HepG2 (cell line): ENCODE results near the gene ZNF217. TPM values are rescaled to one million over a fixed set of nuclear protein-coding genes. Genes with fewer than 3 reads are reported as not detected.
A peak's percentile ranks its signal among the peaks of the same experiment; 100 is the strongest.

Source experiments
- CENPX ChIP-seq: sonication (generic); formaldehyde crosslinking; IDR thresholded peaks from 2 replicates; pipeline ENCODE4 v1.9.0; 2021; ENCODE audit warnings: mild to moderate bottlenecking, missing genetic modification reagents, moderate library complexity
- ETV6 ChIP-seq: sonication (generic); formaldehyde crosslinking; conservative IDR thresholded peaks from 2 replicates; pipeline ENCODE4 v1.4.0; 2020; ENCODE audit warnings: missing genetic modification reagents
- FOXJ3 ChIP-seq: sonication (generic); formaldehyde crosslinking; IDR thresholded peaks from 2 replicates; pipeline ENCODE4 v1.4.0; 2020; ENCODE audit warnings: missing genetic modification reagents, mild to moderate bottlenecking, borderline replicate concordance
- HNRNPK ChIP-seq: fragments of 200-400 bp; formaldehyde crosslinking; IDR thresholded peaks from 2 replicates; pipeline ENCODE4 v1.6.1; 2018; ENCODE audit warnings: low read length, low read depth, moderate library complexity, mild to moderate bottlenecking; ENCODE audit not compliant: poor library complexity, severe bottlenecking
- IRF9 ChIP-seq: sonication (generic); formaldehyde crosslinking; IDR thresholded peaks from 2 replicates; pipeline ENCODE4 v1.8.0; 2022; ENCODE audit warnings: missing genetic modification reagents, mild to moderate bottlenecking, borderline replicate concordance
- MYC ChIP-seq: sonication (generic); formaldehyde crosslinking; IDR thresholded peaks from 2 replicates; pipeline ENCODE4 v1.9.0; 2021; ENCODE audit warnings: missing genetic modification reagents, borderline replicate concordance
- POLR2AphosphoS2 ChIP-seq: IDR thresholded peaks from 2 replicates; pipeline ENCODE4 v1.6.1; 2011; ENCODE audit warnings: low read depth, low read length, improper control_type of control experiment
- POLR2G ChIP-seq: fragments of 200-400 bp; formaldehyde crosslinking; IDR thresholded peaks from 2 replicates; pipeline ENCODE4 v1.6.1; 2018; ENCODE audit warnings: mild to moderate bottlenecking, low read depth, low read length, moderate library complexity
- RFXANK ChIP-seq: IDR thresholded peaks from 2 replicates; pipeline ENCODE4 v1.6.1; 2016
- TP53 ChIP-seq: sonication (generic); formaldehyde crosslinking; conservative IDR thresholded peaks from 2 replicates; pipeline ENCODE4 v1.4.0; 2020; ENCODE audit warnings: missing genetic modification reagents
- ZBTB37 ChIP-seq: sonication (generic); formaldehyde crosslinking; IDR thresholded peaks from 2 replicates; pipeline ENCODE4 v1.4.0; 2020; ENCODE audit warnings: mild to moderate bottlenecking, missing genetic modification reagents
- ZNF235 ChIP-seq: sonication (generic); formaldehyde crosslinking; IDR thresholded peaks from 2 replicates; pipeline ENCODE4 v1.8.1; 2023; ENCODE audit warnings: mild to moderate bottlenecking, missing genetic modification reagents, borderline replicate concordance
- ZNF296 ChIP-seq: sonication (generic); formaldehyde crosslinking; conservative IDR thresholded peaks from 2 replicates; pipeline ENCODE4 v1.5.0; 2020; ENCODE audit warnings: mild to moderate bottlenecking, missing genetic modification reagents
- ZNF317 ChIP-seq: sonication (generic); formaldehyde crosslinking; IDR thresholded peaks from 2 replicates; pipeline ENCODE4 v1.5.0; 2020; ENCODE audit warnings: mild to moderate bottlenecking, missing genetic modification reagents
- ZNF33A ChIP-seq: sonication (generic); formaldehyde crosslinking; IDR thresholded peaks from 2 replicates; pipeline ENCODE4 v1.5.1; 2020; ENCODE audit warnings: missing genetic modification reagents, mild to moderate bottlenecking, moderate library complexity, borderline replicate concordance
- ZNF576 ChIP-seq: sonication (generic); formaldehyde crosslinking; IDR thresholded peaks from 2 replicates; pipeline ENCODE4 v1.4.0; 2020; ENCODE audit warnings: mild to moderate bottlenecking, missing genetic modification reagents
- polyA plus RNA-seq, 8 experiments: library from polyadenylated mRNA; depleted of rRNA in 3 of 8; stranded (reverse) in 7 of 8; unstranded in 1 of 8; fragments of >200 nt; fragmentation: Illumina TruSeq in 4 of 8; extraction: Trizol in 4 of 8; gene quantifications; 2 replicates each; pipeline versions ENCODE4 v1.2.1 to v1.2.3, GENCODE V29; 2011 to 2016; ENCODE audit warnings: low read depth in 4 of 8, missing spikeins in 1 of 8, mixed read lengths in 1 of 8; ENCODE audit not compliant: insufficient read depth in 1 of 8
- total RNA-seq, 5 experiments: library from RNA; depleted of rRNA; stranded (reverse); fragments of >200 nt; fragmentation: Illumina TruSeq; extraction: Trizol; gene quantifications; 2 replicates each; pipeline ENCODE4 v1.2.3, GENCODE V29; 2016; ENCODE audit warnings: low read depth in 1 of 5
- TF ChIP-seq, protein P1 (sequence below): sonication (generic); formaldehyde crosslinking; IDR thresholded peaks from 2 replicates; pipeline ENCODE4 v1.5.0; 2020; ENCODE audit warnings: mild to moderate bottlenecking, missing genetic modification reagents, borderline replicate concordance
- TF ChIP-seq, protein P2 (sequence below): IDR thresholded peaks from 2 replicates; pipeline ENCODE4 v1.6.1; 2016; ENCODE audit warnings: missing compliant biosample characterization, missing genetic modification reagents, borderline replicate concordance
- TF ChIP-seq, protein P3 (sequence below): sonication (generic); formaldehyde crosslinking; IDR thresholded peaks from 2 replicates; pipeline ENCODE4 v1.8.1; 2023; ENCODE audit warnings: mild to moderate bottlenecking, inconsistent platforms, moderate library complexity, missing genetic modification reagents, borderline replicate concordance

Gene ZNF217
- total and polyA plus RNA-seq, 2 of the 13 experiments (the other 11 are each of a cell fraction or from before 2014, with no cell fraction given), result 22.3 to 29.8 TPM

DNA sequence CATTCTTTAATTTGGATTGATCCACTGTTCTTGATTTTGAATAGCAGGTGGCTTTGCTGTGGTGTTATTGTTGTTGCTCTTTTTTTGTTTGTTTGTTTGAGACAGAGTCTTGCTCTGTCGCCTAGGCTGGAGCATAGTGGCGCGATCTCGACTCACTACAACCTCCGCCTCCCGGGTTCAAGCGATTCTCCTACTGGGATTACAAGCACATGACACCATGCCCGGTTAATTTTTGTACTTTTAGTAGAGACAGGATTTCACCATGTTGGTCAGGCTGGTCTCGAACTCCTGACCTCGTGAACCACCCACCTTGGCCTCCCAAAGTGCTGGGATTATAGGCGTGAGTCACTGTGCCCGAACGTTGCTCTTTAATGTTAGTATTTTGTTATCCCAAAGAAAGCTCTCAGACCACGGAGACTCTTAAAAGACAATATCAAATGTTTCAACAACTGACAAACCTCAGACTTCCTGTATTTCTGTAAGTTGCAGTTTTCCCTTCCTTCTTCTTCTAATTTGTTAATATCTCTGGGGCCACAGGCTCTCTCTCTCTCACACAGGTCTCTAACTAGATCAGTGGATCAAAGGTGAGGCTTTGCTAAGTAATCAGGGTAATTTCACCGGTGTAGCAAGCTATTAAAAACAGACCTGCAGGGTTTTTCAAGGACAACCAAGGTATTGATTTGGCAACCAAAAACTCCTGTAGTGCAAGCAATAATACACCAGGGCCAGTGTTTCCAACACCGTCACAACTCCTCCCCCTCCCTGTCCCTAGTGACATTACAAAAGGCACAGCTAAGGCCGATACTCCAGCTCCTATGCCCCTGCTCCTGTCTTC, 48.8 kb upstream of the ZNF217 start (continued):
- TF ChIP-seq MYC (CRISPR knock-in tag), result no peak
- 0 out of 2 replicates have a peak, but pooled peaks have one; percentile 15 for TF ChIP-seq ETV6 (CRISPR knock-in tag)
- TF ChIP-seq RFXANK (CRISPR knock-in tag), result peak; percentile 88; the same call in 1 of the 2 replicates
- no peak for TF ChIP-seq ZNF296
- peak; percentile 63; the same call in 1 of the 2 replicates for TF ChIP-seq POLR2G
- TF ChIP-seq ZNF317 (CRISPR knock-in tag), result peak; percentile 71
- no peak for TF ChIP-seq CENPX (CRISPR knock-in tag)
- TF ChIP-seq, protein P1, sequence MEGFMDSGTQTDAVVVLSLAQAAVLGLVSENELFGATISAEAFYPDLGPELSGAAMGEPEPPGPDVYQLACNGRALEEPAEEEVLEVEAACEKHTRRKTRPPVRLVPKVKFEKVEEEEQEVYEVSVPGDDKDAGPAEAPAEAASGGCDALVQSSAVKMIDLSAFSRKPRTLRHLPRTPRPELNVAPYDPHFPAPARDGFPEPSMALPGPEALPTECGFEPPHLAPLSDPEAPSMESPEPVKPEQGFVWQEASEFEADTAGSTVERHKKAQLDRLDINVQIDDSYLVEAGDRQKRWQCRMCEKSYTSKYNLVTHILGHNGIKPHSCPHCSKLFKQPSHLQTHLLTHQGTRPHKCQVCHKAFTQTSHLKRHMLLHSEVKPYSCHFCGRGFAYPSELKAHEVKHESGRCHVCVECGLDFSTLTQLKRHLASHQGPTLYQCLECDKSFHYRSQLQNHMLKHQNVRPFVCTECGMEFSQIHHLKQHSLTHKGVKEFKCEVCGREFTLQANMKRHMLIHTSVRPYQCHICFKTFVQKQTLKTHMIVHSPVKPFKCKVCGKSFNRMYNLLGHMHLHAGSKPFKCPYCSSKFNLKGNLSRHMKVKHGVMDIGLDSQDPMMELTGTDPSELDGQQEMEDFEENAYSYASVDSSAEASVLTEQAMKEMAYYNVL, result peak; percentile 82
- TF ChIP-seq FOXJ3, result peak; percentile 90; the same call in 1 of the 2 replicates
- TF ChIP-seq, protein P2, sequence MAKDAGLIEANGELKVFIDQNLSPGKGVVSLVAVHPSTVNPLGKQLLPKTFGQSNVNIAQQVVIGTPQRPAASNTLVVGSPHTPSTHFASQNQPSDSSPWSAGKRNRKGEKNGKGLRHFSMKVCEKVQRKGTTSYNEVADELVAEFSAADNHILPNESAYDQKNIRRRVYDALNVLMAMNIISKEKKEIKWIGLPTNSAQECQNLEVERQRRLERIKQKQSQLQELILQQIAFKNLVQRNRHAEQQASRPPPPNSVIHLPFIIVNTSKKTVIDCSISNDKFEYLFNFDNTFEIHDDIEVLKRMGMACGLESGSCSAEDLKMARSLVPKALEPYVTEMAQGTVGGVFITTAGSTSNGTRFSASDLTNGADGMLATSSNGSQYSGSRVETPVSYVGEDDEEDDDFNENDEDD (CRISPR knock-in tag), result peak; percentile 12; the same call in 1 of the 2 replicates
- no peak for TF ChIP-seq HNRNPK
- peak; percentile 45; the same call in 1 of the 2 replicates for TF ChIP-seq IRF9 (CRISPR knock-in tag)
- TF ChIP-seq ZNF235 (CRISPR knock-in tag), result no peak
- TF ChIP-seq ZNF576 (CRISPR knock-in tag), result no peak
- TF ChIP-seq, protein P3, sequence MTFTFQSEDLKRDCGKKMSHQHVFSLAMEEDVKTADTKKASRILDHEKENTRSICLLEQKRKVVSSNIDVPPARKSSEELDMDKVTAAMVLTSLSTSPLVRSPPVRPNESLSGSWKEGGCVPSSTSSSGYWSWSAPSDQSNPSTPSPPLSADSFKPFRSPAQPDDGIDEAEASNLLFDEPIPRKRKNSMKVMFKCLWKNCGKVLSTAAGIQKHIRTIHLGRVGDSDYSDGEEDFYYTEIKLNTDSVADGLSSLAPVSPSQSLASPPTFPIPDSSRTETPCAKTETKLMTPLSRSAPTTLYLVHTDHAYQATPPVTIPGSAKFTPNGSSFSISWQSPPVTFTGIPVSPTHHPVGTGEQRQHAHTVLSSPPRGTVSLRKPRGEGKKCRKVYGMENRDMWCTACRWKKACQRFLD, result no peak; the same call in 1 of the 2 replicates
- no peak for TF ChIP-seq POLR2AphosphoS2
- TF ChIP-seq ZBTB37, result peak; percentile 100
- peak; percentile 79; the same call in 1 of the 2 replicates for TF ChIP-seq TP53 (CRISPR knock-in tag)
- TF ChIP-seq ZNF33A (CRISPR knock-in tag), result peak; percentile 85; the same call in 1 of the 2 replicates
